GM18511 (cell line): Measurements from ENCODE around the gene DNMBP.
"Not testable (repeated sequence)": the region's sequence is repeated elsewhere in the genome, so short reads cannot be mapped to it uniquely, and the experiment has no call there.

Source experiments
- ATAC-seq: cut with Tn5 transposase; IDR thresholded peaks from one replicate; pipeline ENCODE4 v1.9.1; 2021; ENCODE audit warnings: mild to moderate bottlenecking, moderate library complexity; ENCODE audit not compliant: unreplicated experiment

The DNMBP gene

GRCh38 chr10:99917963-99918825 is 91.6 kb downstream of the DNMBP start:
- ATAC-seq = no peak

GRCh38 chr10:99916776-99917175 is 93.0 kb downstream of the DNMBP start:
- ATAC-seq = no peak

- ATAC-seq = no peak
Observed at GRCh38 chr10:99915414-99915813, 94.3 kb downstream of the DNMBP start.

- ATAC-seq = no peak
Observed at GRCh38 chr10:99914236-99914635, 95.5 kb downstream of the DNMBP start.

- ATAC-seq = no peak
Observed at GRCh38 chr10:99913831-99914235, 95.9 kb downstream of the DNMBP start.

GRCh38 chr10:99912041-99912440 is 97.7 kb downstream of the DNMBP start:
- ATAC-seq = no peak

- ATAC-seq = no peak
Observed at GRCh38 chr10:99908512-99908911, 101.2 kb downstream of the DNMBP start.

- no peak for ATAC-seq
Observed at GRCh38 chr10:99906470-99906869, 103.3 kb downstream of the DNMBP start.

- ATAC-seq = no peak
Observed at GRCh38 chr10:99905971-99906370, 103.8 kb downstream of the DNMBP start.

GRCh38 chr10:99895867-99896266 is 113.9 kb downstream of the DNMBP start:
- ATAC-seq = no peak

- not testable (repeated sequence) for ATAC-seq
Observed at GRCh38 chr10:99895066-99895465, 114.7 kb downstream of the DNMBP start.

- no peak for ATAC-seq
Observed at GRCh38 chr10:99894613-99895012, 115.1 kb downstream of the DNMBP start.

GRCh38 chr10:99888622-99889021 is 121.1 kb downstream of the DNMBP start:
- ATAC-seq = no peak

- no peak for ATAC-seq
Observed at GRCh38 chr10:99883523-99883922, 126.2 kb downstream of the DNMBP start.

- no peak for ATAC-seq
Observed at GRCh38 chr10:99881371-99881770, 128.4 kb downstream of the DNMBP start.

- ATAC-seq = no peak
Observed at GRCh38 chr10:99880080-99880835, 129.5 kb downstream of the DNMBP start.

- ATAC-seq = no peak
Observed at GRCh38 chr10:99875473-99875872, 134.3 kb downstream of the DNMBP start.

GRCh38 chr10:99874341-99875085 is 135.2 kb downstream of the DNMBP start:
- no peak for ATAC-seq

GRCh38 chr10:99873846-99874245 is 135.9 kb downstream of the DNMBP start:
- ATAC-seq = no peak

GRCh38 chr10:99872367-99873162 is 137.2 kb downstream of the DNMBP start:
- ATAC-seq = no peak
